Fibroblast of lung (primary cell): ENCODE data around the gene SPATA2L. TPM values are rescaled to one million over a fixed set of nuclear protein-coding genes. Genes with fewer than 3 reads are reported as not detected.

Source experiments
- DNase-seq, 2 donors: peaks; one replicate each; pipeline versions ENCODE4 v3.0.0 to v3.0.0-alpha.2; 2010; ENCODE audit warnings: low read depth in 2 of 2
- H2AFZ ChIP-seq: 2 replicates; pipeline ENCODE4 v1.5.1; 2012; ENCODE audit warnings: low read length, control low read depth, inconsistent platforms
- H3K27ac ChIP-seq: 2 replicates; pipeline ENCODE4 v1.5.1; 2011; ENCODE audit warnings: low read length, control low read depth; ENCODE audit not compliant: insufficient read depth
- H3K27me3 ChIP-seq: 2 replicates; pipeline ENCODE4 v1.5.1; 2011; ENCODE audit warnings: mild to moderate bottlenecking, low read length; ENCODE audit not compliant: control insufficient read depth, insufficient read depth
- H3K36me3 ChIP-seq: 2 replicates; pipeline ENCODE4 v1.5.1; 2011; ENCODE audit warnings: low read length; ENCODE audit not compliant: control insufficient read depth, insufficient read depth
- H3K4me1 ChIP-seq: 2 replicates; pipeline ENCODE4 v1.5.1; 2011; ENCODE audit warnings: low read length; ENCODE audit not compliant: control insufficient read depth, insufficient read depth; ENCODE audit errors: extremely low read depth
- H3K4me2 ChIP-seq: 2 replicates; pipeline ENCODE4 v1.5.1; 2011; ENCODE audit warnings: low read length, control low read depth; ENCODE audit not compliant: insufficient read depth; ENCODE audit errors: extremely low read depth
- H3K4me3 ChIP-seq, 4 experiments: fragments of 200-600 bp in 1 of 4; sonication (generic) in 1 of 4; replicated peaks in 1 of 4; 2 replicates each; pipeline ENCODE4 v1.5.1; 2011 to 2016; ENCODE audit warnings: low read length in 4 of 4, low read depth in 3 of 4, mild to moderate bottlenecking in 3 of 4, control low read depth in 2 of 4, inconsistent platforms in 1 of 4, mixed read lengths in 1 of 4; ENCODE audit not compliant: insufficient read depth in 1 of 4; ENCODE audit errors: control extremely low read depth in 1 of 4
- H3K79me2 ChIP-seq: 2 replicates; pipeline ENCODE4 v1.5.1; 2012; ENCODE audit warnings: mild to moderate bottlenecking, low read length, inconsistent platforms; ENCODE audit not compliant: control insufficient read depth, insufficient read depth
- H3K9ac ChIP-seq: 2 replicates; pipeline ENCODE4 v1.5.1; 2011; ENCODE audit warnings: mild to moderate bottlenecking, low read length, control low read depth; ENCODE audit not compliant: insufficient read depth
- H3K9me3 ChIP-seq: 2 replicates; pipeline ENCODE4 v1.5.1; 2012; ENCODE audit warnings: low read depth, low read length; ENCODE audit not compliant: control insufficient read depth, insufficient read depth
- H4K20me1 ChIP-seq: 2 replicates; pipeline ENCODE4 v1.5.1; 2011; ENCODE audit warnings: low read length; ENCODE audit not compliant: control insufficient read depth, insufficient read depth; ENCODE audit errors: extremely low read depth
- EZH2 ChIP-seq: IDR thresholded peaks from 2 replicates; pipeline ENCODE4 v1.5.1; 2012; ENCODE audit warnings: low read length, control low read depth, mild to moderate bottlenecking; ENCODE audit errors: missing control alignments
- polyA plus RNA-seq, 2 donors: library from polyadenylated mRNA; depleted of rRNA in 1 of 2; stranded (reverse) in 1 of 2; unstranded in 1 of 2; fragments of >200 nt; gene quantifications; 2 replicates each; pipeline ENCODE4 v1.2.1, GENCODE V29; 2011 to 2012; ENCODE audit warnings: missing spikeins in 1 of 2
- total RNA-seq: library from RNA; depleted of rRNA; stranded (reverse); fragments of >200 nt; gene quantifications from 2 replicates; pipeline ENCODE4 v1.2.1, GENCODE V29; 2014
- TF ChIP-seq, protein P1 (sequence below), 2 donors: IDR thresholded peaks in 1 of 2; conservative IDR thresholded peaks in 1 of 2; 1 replicate in 1 of 2; 2 replicates in 1 of 2; pipeline ENCODE4 v1.5.1; 2011 to 2012; ENCODE audit warnings: low read length in 2 of 2, control low read depth in 1 of 2, inconsistent platforms in 1 of 2, low read depth in 1 of 2, mild to moderate bottlenecking in 1 of 2

The SPATA2L gene
- total and polyA plus RNA-seq, 2 donors (not counting 1 experiment from before 2014, with no cell fraction given) = 1.7 to 7.3 TPM

DNA sequence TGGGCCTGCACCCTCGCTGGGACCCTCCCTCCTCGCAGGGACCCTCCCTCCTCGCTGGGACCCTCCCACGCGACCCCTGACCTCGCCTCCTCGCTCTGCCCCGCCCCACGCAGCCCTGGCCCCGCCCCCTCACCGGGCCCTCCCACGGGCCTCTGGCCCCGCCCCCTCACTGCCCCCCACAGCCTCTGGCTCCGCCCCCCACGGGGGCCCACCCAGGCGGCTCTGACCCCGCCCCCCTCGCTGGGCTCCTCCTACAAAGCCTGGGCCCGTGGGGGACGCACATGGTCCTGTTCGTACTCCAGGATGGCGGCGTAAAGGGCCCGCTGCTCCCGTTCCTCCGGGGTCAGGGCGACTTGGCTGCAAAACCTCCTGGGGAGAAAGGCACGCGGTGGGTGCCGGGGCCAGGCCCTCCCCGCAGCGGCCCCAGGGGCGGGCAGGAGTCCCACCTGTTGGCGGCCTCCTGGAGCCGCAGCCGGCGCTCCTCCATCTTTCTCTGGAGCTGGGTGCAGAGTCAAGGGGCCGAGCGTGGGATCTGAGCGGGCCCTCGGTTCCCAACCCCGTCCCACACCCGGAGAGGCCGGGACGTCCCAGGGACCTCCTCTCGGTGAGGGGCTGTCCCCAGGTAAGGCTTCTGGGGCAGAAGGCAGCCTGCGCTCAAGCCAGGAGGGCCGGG, 10.2 kb upstream of the SPATA2L start:
- peak overlapping the region; percentile 27 for H3K27ac ChIP-seq

DNA sequence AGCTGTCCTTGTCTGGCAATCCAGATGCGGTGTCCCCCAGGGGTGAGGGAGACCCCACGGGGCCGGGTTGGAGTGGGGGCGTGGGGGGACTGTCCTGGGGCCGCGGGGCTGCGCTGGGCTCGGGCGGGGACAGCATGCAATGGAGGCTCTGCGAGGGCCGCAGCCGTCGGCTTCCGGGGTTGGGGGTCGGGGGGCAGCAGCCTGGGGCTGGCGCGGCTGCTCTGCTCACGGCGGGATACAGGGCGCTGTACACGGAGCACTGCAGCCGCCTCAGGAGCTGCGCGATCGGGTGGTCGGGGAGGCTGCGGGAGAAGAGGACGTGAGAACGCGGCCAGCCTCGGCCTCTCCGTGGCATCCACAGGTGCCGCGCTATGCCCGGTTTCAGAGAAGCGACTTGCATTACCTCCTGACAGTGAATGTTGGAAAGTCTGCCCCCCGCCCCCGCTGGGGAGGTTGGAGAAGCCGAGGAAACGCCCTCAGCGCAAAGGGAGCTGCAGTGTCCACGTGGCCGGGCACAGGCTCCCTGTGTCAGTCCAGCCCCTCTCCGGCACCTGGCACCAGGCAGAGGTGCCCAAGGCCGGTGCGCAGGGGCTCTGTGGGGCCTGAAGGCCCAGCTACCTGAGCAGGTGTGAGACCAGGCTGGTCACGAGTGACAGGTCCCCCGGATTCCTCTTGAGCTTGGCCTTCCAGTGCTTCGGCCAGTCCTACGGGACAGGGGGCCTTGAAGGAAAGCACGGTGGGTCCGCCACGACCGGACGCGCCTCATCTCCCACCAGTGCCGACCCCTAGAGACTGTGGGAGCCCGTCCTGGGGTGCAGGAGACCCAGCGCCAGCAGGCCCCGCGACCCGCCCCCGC, 9.4 kb upstream of the SPATA2L start:
- no peak for DNase-seq
- Histone ChIP-seq H3K27me3 (no peaks in the 10 kb centered on the region), H4K20me1 (no peaks in the 10 kb centered on the region), H2AFZ (no peak overlapping the region), H3K9ac (no peak overlapping the region), H3K4me1 (peaks cover 1% of the 10 kb centered on the region), H3K9me3 (no peaks in the 10 kb centered on the region), H3K79me2 (no peaks in the 10 kb centered on the region), H3K36me3 (peaks cover 4% of the 10 kb centered on the region), H3K4me3 (no peak overlapping the region), H3K4me2 (no peak overlapping the region), H3K27ac (no peak overlapping the region)
- TF ChIP-seq, protein P1, sequence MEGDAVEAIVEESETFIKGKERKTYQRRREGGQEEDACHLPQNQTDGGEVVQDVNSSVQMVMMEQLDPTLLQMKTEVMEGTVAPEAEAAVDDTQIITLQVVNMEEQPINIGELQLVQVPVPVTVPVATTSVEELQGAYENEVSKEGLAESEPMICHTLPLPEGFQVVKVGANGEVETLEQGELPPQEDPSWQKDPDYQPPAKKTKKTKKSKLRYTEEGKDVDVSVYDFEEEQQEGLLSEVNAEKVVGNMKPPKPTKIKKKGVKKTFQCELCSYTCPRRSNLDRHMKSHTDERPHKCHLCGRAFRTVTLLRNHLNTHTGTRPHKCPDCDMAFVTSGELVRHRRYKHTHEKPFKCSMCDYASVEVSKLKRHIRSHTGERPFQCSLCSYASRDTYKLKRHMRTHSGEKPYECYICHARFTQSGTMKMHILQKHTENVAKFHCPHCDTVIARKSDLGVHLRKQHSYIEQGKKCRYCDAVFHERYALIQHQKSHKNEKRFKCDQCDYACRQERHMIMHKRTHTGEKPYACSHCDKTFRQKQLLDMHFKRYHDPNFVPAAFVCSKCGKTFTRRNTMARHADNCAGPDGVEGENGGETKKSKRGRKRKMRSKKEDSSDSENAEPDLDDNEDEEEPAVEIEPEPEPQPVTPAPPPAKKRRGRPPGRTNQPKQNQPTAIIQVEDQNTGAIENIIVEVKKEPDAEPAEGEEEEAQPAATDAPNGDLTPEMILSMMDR (conservative IDR thresholded peaks at IDR 0.05 in 1 of 2, IDR thresholded peaks at IDR 0.05 in 1 of 2; ENCODE audit: low read depth in 1 of 2, low read length in 2 of 2) = no peak
- TF ChIP-seq EZH2 = no peak

More for the DNA sequence above, 10.2 kb upstream of the SPATA2L start:
- Histone ChIP-seq H3K9ac (peak overlapping the region; percentile 53), H3K79me2 (no peaks in the 10 kb centered on the region), H3K4me3 (peak overlapping the region; percentile 47 to 54 (median 51)), H3K36me3 (peaks cover 4% of the 10 kb centered on the region), H3K9me3 (no peaks in the 10 kb centered on the region), H4K20me1 (no peaks in the 10 kb centered on the region), H3K27me3 (no peaks in the 10 kb centered on the region), H2AFZ (no peak overlapping the region), H3K4me1 (no peaks in the 10 kb centered on the region), H3K4me2 (peak overlapping the region; percentile 69)
- TF ChIP-seq EZH2 = no peak
- DNase-seq = peak; percentile 30 to 71

DNA sequence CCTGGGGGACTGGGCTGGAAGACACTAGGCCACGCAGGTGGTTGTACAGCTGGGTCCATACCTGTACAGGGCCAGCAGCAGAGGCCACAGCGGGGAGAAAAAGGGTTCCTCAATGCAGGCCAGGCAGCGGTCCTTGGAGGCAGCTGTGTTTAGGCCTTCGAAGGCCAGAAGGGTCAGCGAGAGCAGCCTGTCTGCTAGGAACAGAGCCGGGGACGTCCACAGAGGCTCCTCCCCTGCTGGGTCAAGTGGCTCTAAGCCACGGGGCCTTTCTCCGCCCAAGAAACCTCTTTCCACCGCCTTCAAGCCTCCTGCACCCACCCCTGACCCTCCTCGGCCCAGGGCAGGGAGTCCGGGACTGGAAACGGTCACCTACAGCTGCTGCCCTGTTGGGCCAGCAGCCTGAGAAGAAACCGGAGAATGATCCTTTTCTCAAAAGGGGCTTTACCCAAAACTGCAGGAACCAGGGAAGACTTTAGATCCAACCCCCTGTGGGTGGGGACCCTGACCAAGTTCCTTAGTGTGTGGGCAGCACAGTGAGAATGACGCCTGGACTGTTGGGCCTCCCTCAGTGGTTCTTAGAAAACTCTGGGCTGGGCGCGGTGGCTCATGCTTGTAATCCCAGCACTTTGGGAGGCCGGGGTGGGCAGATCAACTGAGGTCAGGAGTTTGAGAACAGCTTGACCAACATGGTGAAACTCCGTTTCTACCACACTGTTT, 8.4 kb upstream of the SPATA2L start:
- peaks cover 2% of the 10 kb centered on the region for H3K4me1 ChIP-seq
- TF ChIP-seq, protein P1 (conservative IDR thresholded peaks at IDR 0.05 in 1 of 2, IDR thresholded peaks at IDR 0.05 in 1 of 2; ENCODE audit: low read depth in 1 of 2, low read length in 2 of 2) = no peak
- no peak for TF ChIP-seq EZH2
- H3K36me3 ChIP-seq = peaks cover 4% of the 10 kb centered on the region
- no peaks in the 10 kb centered on the region for H3K9me3 ChIP-seq
- no peak overlapping the region for H3K9ac ChIP-seq
- DNase-seq = no peak
- no peak overlapping the region for H3K27ac ChIP-seq
- no peak overlapping the region for H2AFZ ChIP-seq
- no peaks in the 10 kb centered on the region for H4K20me1 ChIP-seq
- H3K4me3 ChIP-seq = no peak overlapping the region
- no peaks in the 10 kb centered on the region for H3K79me2 ChIP-seq
- no peaks in the 10 kb centered on the region for H3K27me3 ChIP-seq
- no peak overlapping the region for H3K4me2 ChIP-seq
